ENCODE results near the gene TBC1D22A.

Gene TBC1D22A

GRCh38 chr22:46753360-46753759 is 9.1 kb upstream of the TBC1D22A start:
- no peak for DNase-seq (ENCODE audit: low read depth)

- DNase-seq (ENCODE audit: low read depth): no peak
Measured at GRCh38 chr22:46753761-46754109, 8.7 kb upstream of the TBC1D22A start.

GRCh38 chr22:46754110-46754799 is 8.2 kb upstream of the TBC1D22A start:
- peak; percentile 30 for DNase-seq (ENCODE audit: low read depth)

GRCh38 chr22:46754826-46755225 is 7.6 kb upstream of the TBC1D22A start:
- DNase-seq (ENCODE audit: low read depth): no peak

- DNase-seq (ENCODE audit: low read depth): no peak
Measured at GRCh38 chr22:46755525-46755924, 6.9 kb upstream of the TBC1D22A start.

- no peak for DNase-seq (ENCODE audit: low read depth)
Measured at GRCh38 chr22:46756097-46756496, 6.4 kb upstream of the TBC1D22A start.

- no peak for DNase-seq (ENCODE audit: low read depth)
Measured at GRCh38 chr22:46757104-46757503, 5.3 kb upstream of the TBC1D22A start.

- DNase-seq (ENCODE audit: low read depth): no peak
Measured at GRCh38 chr22:46758121-46758520, 4.3 kb upstream of the TBC1D22A start.

GRCh38 chr22:46758867-46759290 is 3.6 kb upstream of the TBC1D22A start:
- DNase-seq (ENCODE audit: low read depth): no peak

- no peak for DNase-seq (ENCODE audit: low read depth)
Measured at GRCh38 chr22:46761017-46761416, 1.4 kb upstream of the TBC1D22A start.

GRCh38 chr22:46761539-46762237 is 762 bp upstream of the TBC1D22A start:
- DNase-seq (ENCODE audit: low read depth): no peak

GRCh38 chr22:46763051-46763705 is 728 bp downstream of the TBC1D22A start:
- peak; percentile 34 for DNase-seq (ENCODE audit: low read depth)

GRCh38 chr22:46764140-46764680 is 1.8 kb downstream of the TBC1D22A start:
- DNase-seq (ENCODE audit: low read depth): no peak

GRCh38 chr22:46764779-46765485 is 2.5 kb downstream of the TBC1D22A start:
- DNase-seq (ENCODE audit: low read depth): no peak

- DNase-seq (ENCODE audit: low read depth): no peak
Measured at GRCh38 chr22:46766611-46767010, 4.2 kb downstream of the TBC1D22A start.

GRCh38 chr22:46767249-46767985 is 5.0 kb downstream of the TBC1D22A start:
- no peak for DNase-seq (ENCODE audit: low read depth)

GRCh38 chr22:46769191-46769675 is 6.8 kb downstream of the TBC1D22A start:
- DNase-seq (ENCODE audit: low read depth): no peak

- DNase-seq (ENCODE audit: low read depth): no peak
Measured at GRCh38 chr22:46769706-46770105, 7.3 kb downstream of the TBC1D22A start.

- DNase-seq (ENCODE audit: low read depth): no peak
Measured at GRCh38 chr22:46770151-46770641, 7.7 kb downstream of the TBC1D22A start.

GRCh38 chr22:46770726-46771125 is 8.3 kb downstream of the TBC1D22A start:
- no peak for DNase-seq (ENCODE audit: low read depth)

GRCh38 chr22:46773076-46773475 is 10.6 kb downstream of the TBC1D22A start:
- no peak for DNase-seq (ENCODE audit: low read depth)

All from T-helper 22 cell (primary cell).